Spleen (tissue), 11 donors: Measurements from ENCODE around the gene ATXN7L1. TPM values are rescaled to one million over a fixed set of nuclear protein-coding genes. Genes with fewer than 3 reads are reported as not detected.

ENCODE experiments used
- DNase-seq: peaks from one replicate; pipeline ENCODE4 v3.0.0-alpha.2; 2020
- H3K27ac ChIP-seq, 8 donors: fragments of 200-600 bp; sonication (generic) in 7 of 8; 1 replicate in 4 of 8; 2 replicates in 4 of 8; pipeline versions ENCODE4 v1.5.0 to v1.8.0; 2016 to 2021; ENCODE audit warnings: inconsistent platforms in 4 of 8, mild to moderate bottlenecking in 4 of 8, moderate library complexity in 1 of 8
- H3K27me3 ChIP-seq, 7 donors: fragments of 200-600 bp; sonication (generic) in 6 of 7; replicated peaks in 1 of 7; 1 replicate in 4 of 7; 2 replicates in 3 of 7; pipeline versions ENCODE4 v1.5.0 to v1.8.0; 2016 to 2021; ENCODE audit warnings: inconsistent platforms in 3 of 7, mild to moderate bottlenecking in 1 of 7
- H3K36me3 ChIP-seq, 6 donors: fragments of 200-600 bp; sonication (generic) in 5 of 6; 1 replicate in 4 of 6; 2 replicates in 2 of 6; pipeline versions ENCODE4 v1.5.0 to v1.8.0; 2016 to 2021; ENCODE audit warnings: inconsistent platforms in 2 of 6
- H3K4me1 ChIP-seq, 6 donors: fragments of 200-600 bp; sonication (generic) in 5 of 6; 1 replicate in 3 of 6; 2 replicates in 3 of 6; pipeline versions ENCODE4 v1.5.0 to v1.8.0; 2016 to 2021; ENCODE audit warnings: inconsistent platforms in 3 of 6
- H3K4me3 ChIP-seq, 8 donors: fragments of 200-600 bp; sonication (generic) in 7 of 8; 1 replicate in 4 of 8; 2 replicates in 4 of 8; pipeline versions ENCODE4 v1.5.0 to v1.8.0; 2016 to 2021; ENCODE audit warnings: inconsistent platforms in 4 of 8, mild to moderate bottlenecking in 4 of 8, moderate library complexity in 2 of 8
- H3K9me3 ChIP-seq, 8 donors: fragments of 200-600 bp; sonication (generic) in 7 of 8; 1 replicate in 4 of 8; 2 replicates in 4 of 8; pipeline versions ENCODE4 v1.5.0 to v1.8.0; 2016 to 2021; ENCODE audit warnings: inconsistent platforms in 4 of 8
- CTCF ChIP-seq, 11 experiments: fragments of 200-600 bp in 7 of 11; fragments of 450-650 bp in 4 of 11; sonication (generic) in 4 of 11; IDR thresholded peaks in 8 of 11; conservative IDR thresholded peaks in 3 of 11; 1 replicate in 7 of 11; 2 replicates in 4 of 11; pipeline versions ENCODE4 v1.4.0 to v1.8.0; 2016 to 2021; ENCODE audit warnings: antibody characterized with exemption in 11 of 11, inconsistent platforms in 4 of 11, mild to moderate bottlenecking in 1 of 11
- POLR2A ChIP-seq, 3 donors: fragments of 450-650 bp; IDR thresholded peaks; one replicate each; pipeline ENCODE4 v1.5.1; 2017; ENCODE audit warnings: antibody characterized with exemption in 3 of 3, mild to moderate bottlenecking in 1 of 3
- POLR2AphosphoS5 ChIP-seq, 3 donors: sonication (generic); formaldehyde crosslinking; IDR thresholded peaks; one replicate each; pipeline ENCODE4 v1.5.1; 2017; ENCODE audit warnings: antibody characterized with exemption in 3 of 3
- WGBS, 5 donors: extraction: QIAGEN DNeasy Blood & Tissue Kit in 3 of 5; methylation state at CpG; one replicate each; pipeline versions ENCODE4 v1.1.5 to v1.1.7; 2013 to 2018; 5-methylcytosine and 5-hydroxymethylcytosine counted together
- intact Hi-C: fragments of 100-400 bp; cut with DNase I; formaldehyde crosslinking; loops from one replicate; pipeline ENCODE4 v1.15.0; 2023; ENCODE audit warnings: low total_unique reads
- polyA plus RNA-seq, 3 donors: library from polyadenylated mRNA; stranded (reverse); fragments of 200-250 nt; gene quantifications; one replicate each; pipeline ENCODE4 v1.2.1, GENCODE V29; 2013
- total RNA-seq, 7 donors: library from RNA; depleted of rRNA in 3 of 7; stranded (reverse); fragments of >200 nt in 3 of 7; fragmentation: NEBNext Ultra II Directional in 4 of 7; extraction: Animal tissue kit (Norgen Biotek cat#: 25700) in 4 of 7; gene quantifications; one replicate each; pipeline versions ENCODE4 v1.1.0 to v1.2.1, GENCODE V29; 2016 to 2021
- donor health status: healthy with polysubstance abuse.
- donor health status: DM: no; HTN: no; CAD: no; lungs with moderate emphysema.
- donor health status: DM: no; HTN: no; CAD: no.
- donor health status: Bipolar disorder and iron deficiency.
- donor health status: healthy.
- donor health status: DM: no; HTN: no; CAD: no.
- donor health status: DM: yes; HTN: yes; CAD: no.

ATXN7L1 gene
- total and polyA plus RNA-seq, 10 donors = 2.4 to 29.3 (median 18.4) TPM

- H3K36me3 ChIP-seq = peaks cover 0 to 60% (median 24%) of the 10 kb centered on the region in 6 donors
- H3K4me3 ChIP-seq = no peak overlapping the region
- 90 to 98% (median 94%) methylated on average over 8 of the region's 8 CpGs for WGBS, 5 donors
- H3K4me1 ChIP-seq = no peaks in the 10 kb centered on the region
- no peak for DNase-seq
- H3K9me3 ChIP-seq = no peaks in the 10 kb centered on the region
- no peak overlapping the region for H3K27ac ChIP-seq
- TF ChIP-seq POLR2A (IDR thresholded peaks at IDR 0.05) (no peak), POLR2AphosphoS5 (IDR thresholded peaks at IDR 0.05) (no peak), CTCF (IDR thresholded peaks at IDR 0.05 in 8 of 11, conservative IDR thresholded peaks at IDR 0.05 in 3 of 11) (no peak)
- intact Hi-C loops = no loop called here
- H3K27me3 ChIP-seq = no peaks in the 10 kb centered on the region
Observed at GRCh38 chr7:105610165-105610930, 266.1 kb downstream of the ATXN7L1 start.

- H3K27ac ChIP-seq = no peak overlapping the region
- H3K27me3 ChIP-seq = no peaks in the 10 kb centered on the region
- 77 to 89% (median 82%) methylated on average over 19 of the region's 19 CpGs for WGBS, 5 donors
- no peak for DNase-seq
- no peaks in the 10 kb centered on the region for H3K9me3 ChIP-seq
- no peak overlapping the region for H3K4me3 ChIP-seq
- peaks cover 0 to 14% (median 0%) of the 10 kb centered on the region in 6 donors for H3K36me3 ChIP-seq
- H3K4me1 ChIP-seq = no peaks in the 10 kb centered on the region
- intact Hi-C loops = no loop called here
- no peak for TF ChIP-seq CTCF (IDR thresholded peaks at IDR 0.05 in 8 of 11, conservative IDR thresholded peaks at IDR 0.05 in 3 of 11)
- TF ChIP-seq POLR2AphosphoS5 (IDR thresholded peaks at IDR 0.05) = no peak
- TF ChIP-seq POLR2A (IDR thresholded peaks at IDR 0.05) = no peak
Observed at GRCh38 chr7:105602325-105603305, 273.8 kb downstream of the ATXN7L1 start.

GRCh38 chr7:105600720-105601550, 275.5 kb downstream of the ATXN7L1 start:
- WGBS, 5 donors = 83 to 89% (median 85%) methylated on average over 14 of the region's 14 CpGs
- Histone ChIP-seq H3K36me3 (no peaks in the 10 kb centered on the region), H3K4me1 (no peaks in the 10 kb centered on the region), H3K27ac (no peak overlapping the region), H3K9me3 (no peaks in the 10 kb centered on the region), H3K27me3 (no peaks in the 10 kb centered on the region), H3K4me3 (no peak overlapping the region)
- TF ChIP-seq POLR2AphosphoS5 (IDR thresholded peaks at IDR 0.05) = no peak
- TF ChIP-seq CTCF (IDR thresholded peaks at IDR 0.05 in 8 of 11, conservative IDR thresholded peaks at IDR 0.05 in 3 of 11) = no peak
- TF ChIP-seq POLR2A (IDR thresholded peaks at IDR 0.05) = no peak
- intact Hi-C loops = no loop called here
- no peak for DNase-seq
